GM18951 (cell line): ENCODE results near the gene CPAMD8.
"Not testable (repeated sequence)": the region's sequence is repeated elsewhere in the genome, so short reads cannot be mapped to it uniquely, and the experiment has no call there.

Source experiments
- POLR2A ChIP-seq: IDR thresholded peaks from 4 replicates; pipeline ENCODE4 v1.6.1; 2011; ENCODE audit warnings: mild to moderate bottlenecking; ENCODE audit not compliant: insufficient read length, insufficient read depth; ENCODE audit errors: extremely low read depth
- in situ Hi-C: fragments of 300-500 bp; cut with MboI; formaldehyde crosslinking; loops from one replicate; pipeline ENCODE4 v1.12.0; 2022; ENCODE audit warnings: low sequenced_read_pairs, mixed read lengths, inconsistent platforms; ENCODE audit not compliant: unreplicated experiment

Gene CPAMD8

DNA sequence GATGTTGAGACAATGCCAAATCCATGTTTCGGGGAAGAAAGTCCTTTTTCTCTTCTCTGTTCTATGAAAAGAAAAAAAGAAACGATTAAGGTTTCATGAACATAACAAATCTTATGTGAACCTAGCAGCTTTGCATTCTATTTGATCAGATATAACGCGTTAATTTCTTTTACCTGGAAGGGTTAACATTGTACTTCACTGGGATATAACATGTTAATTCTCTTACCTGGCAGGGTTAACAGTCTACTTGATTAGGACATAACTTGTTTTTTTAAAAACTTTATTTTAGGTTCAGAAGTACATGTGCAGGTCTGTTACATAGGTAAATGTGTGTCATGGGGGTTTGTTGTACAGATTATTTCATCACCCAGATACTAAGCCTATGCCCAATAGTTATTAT, 68.8 kb downstream of the CPAMD8 start:
- no peak for TF ChIP-seq POLR2A
- in situ Hi-C loops = no loop called here

- in situ Hi-C loops = no loop called here
- no peak for TF ChIP-seq POLR2A
Measured at GRCh38 chr19:16957151-16957701, 69.4 kb downstream of the CPAMD8 start.

GRCh38 chr19:16955161-16955560, 71.4 kb downstream of the CPAMD8 start:
- TF ChIP-seq POLR2A = no peak

GRCh38 chr19:16952046-16952445, 74.6 kb downstream of the CPAMD8 start:
- TF ChIP-seq POLR2A = no peak
- in situ Hi-C loops = no loop called here

More at GRCh38 chr19:16955161-16955560, 71.4 kb downstream of the CPAMD8 start:
- in situ Hi-C loops = no loop called here

DNA sequence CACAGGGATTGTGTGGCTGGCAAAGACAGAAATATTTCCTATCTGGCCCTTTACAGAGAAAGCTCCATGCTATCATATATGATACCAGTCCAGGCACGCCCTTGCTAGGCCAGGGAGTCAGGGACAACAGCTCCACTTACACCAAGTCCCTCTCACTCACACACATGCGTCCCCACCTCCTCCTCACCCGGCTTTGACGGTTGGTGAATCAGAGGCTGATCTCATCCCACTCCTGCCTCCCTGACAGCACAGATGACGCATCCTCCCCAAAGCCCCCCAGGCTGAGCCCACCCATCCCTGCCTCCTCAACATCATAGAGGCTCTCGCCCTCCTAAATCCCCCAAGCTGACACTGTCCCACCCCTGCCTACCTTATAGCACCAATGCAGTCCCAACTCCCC, 75.1 kb downstream of the CPAMD8 start:
- in situ Hi-C loops = no loop called here
- TF ChIP-seq POLR2A = no peak

GRCh38 chr19:16949496-16950023, 77.0 kb downstream of the CPAMD8 start:
- no peak for TF ChIP-seq POLR2A
- in situ Hi-C loops = no loop called here

- in situ Hi-C loops = no loop called here
- TF ChIP-seq POLR2A = no peak
Measured at GRCh38 chr19:16946951-16947940, 79.4 kb downstream of the CPAMD8 start.

GRCh38 chr19:16945762-16946465, 80.7 kb downstream of the CPAMD8 start:
- in situ Hi-C loops = no loop called here
- TF ChIP-seq POLR2A = no peak

- no peak for TF ChIP-seq POLR2A
- in situ Hi-C loops = no loop called here
Measured at GRCh38 chr19:16945364-16945714, 81.3 kb downstream of the CPAMD8 start.

DNA sequence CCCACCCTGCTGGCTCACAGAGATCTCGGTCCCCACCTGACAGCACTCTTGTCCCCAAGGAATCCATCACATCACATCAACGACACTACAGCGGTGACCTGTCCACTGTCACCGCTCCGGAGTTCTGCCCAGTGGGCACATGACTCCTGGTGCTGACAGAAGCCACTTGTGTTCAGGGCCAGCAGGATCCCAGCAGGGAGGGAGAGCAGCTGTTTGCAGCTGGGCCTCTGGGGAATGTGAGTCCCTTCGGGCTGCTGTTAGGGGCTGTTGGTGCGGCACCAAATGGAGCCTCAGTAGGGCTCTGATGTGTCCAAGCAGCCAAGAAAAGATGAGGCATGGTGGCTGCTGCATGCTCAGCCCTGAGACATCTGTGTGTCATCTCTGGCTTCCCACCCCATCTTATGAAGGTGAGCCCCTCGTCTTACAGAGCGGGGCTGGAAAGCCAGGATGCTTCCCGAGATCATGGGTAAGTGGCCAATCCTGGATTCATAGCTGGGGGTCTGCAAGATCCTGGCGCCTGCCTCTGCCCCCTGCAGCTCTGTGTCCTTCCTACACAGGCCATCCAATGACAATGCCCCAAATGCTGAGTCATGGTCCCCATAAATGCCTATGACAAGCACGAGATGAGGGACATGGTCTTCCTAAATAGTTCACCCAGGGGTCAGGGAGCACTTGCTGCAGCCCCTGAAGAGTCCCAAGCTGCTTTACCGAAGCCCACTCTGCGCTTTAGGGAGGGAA, 81.8 kb downstream of the CPAMD8 start:
- TF ChIP-seq POLR2A = no peak
- in situ Hi-C loops = no loop called here

DNA sequence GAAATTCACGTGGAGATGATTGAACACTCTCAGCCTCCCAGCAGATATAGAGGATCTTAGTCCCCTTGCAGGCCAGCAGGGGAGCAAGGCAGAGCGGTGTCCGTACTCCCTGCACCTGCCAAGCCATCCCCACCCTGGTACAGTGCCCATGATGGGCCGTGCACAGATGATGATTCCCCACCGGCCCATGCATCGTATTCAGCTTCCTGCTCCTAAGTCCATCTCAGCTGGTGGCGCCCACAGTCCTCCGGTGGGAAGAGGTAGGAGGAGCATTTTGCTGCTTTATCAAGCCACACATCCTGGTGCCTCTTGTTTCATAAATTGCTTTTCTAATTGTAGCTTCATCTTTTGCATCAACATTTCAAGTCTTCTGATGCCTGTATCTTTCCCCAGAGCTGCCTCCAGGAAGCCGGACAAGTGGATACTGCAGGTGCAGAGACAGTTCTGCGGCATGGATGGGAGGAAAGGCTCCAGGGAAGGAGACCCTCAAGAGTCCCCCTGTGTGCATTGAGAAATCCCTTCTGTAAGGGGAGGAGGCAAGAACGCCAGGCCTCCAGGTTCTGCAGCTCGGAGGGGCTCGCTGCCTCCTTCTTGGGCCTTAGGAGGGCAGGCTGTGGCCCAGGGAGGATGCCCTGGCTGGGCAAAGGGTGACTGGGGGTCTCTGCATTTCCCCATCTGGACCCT, 82.5 kb downstream of the CPAMD8 start:
- in situ Hi-C loops = no loop called here
- TF ChIP-seq POLR2A = no peak

- in situ Hi-C loops = not testable (repeated sequence)
Measured at GRCh38 chr19:16943090-16943489, 83.5 kb downstream of the CPAMD8 start.

GRCh38 chr19:16942583-16942982, 84.0 kb downstream of the CPAMD8 start:
- in situ Hi-C loops = no loop called here
- no peak for TF ChIP-seq POLR2A

GRCh38 chr19:16940626-16941025, 86.0 kb downstream of the CPAMD8 start:
- in situ Hi-C loops = no loop called here
- no peak for TF ChIP-seq POLR2A

DNA sequence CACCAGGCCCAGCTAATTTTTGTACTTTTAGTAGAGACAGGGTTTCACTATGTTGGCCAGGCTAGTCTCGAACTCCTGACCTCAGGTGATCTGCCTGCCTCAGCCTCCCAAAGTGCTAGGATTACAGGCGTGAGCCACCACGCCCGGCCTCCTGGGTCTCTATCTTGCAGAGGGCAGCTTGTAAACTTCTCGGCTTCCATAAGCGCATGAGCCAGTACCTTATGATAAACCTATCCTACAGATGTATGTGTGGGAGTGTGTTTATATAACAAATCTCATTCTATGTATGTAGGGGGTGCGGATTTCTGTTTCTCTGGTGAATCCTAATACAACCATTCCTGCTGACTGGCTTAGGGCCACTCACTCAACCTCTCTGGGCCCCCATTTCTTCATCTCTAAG, 86.5 kb downstream of the CPAMD8 start:
- in situ Hi-C loops = not testable (repeated sequence)
